GM21447 (cell line): ENCODE measurements around the gene PCDHGB6.
"Not testable (repeated sequence)": the region's sequence is repeated elsewhere in the genome, so short reads cannot be mapped to it uniquely, and the experiment has no call there.

ENCODE experiments used
- ATAC-seq: cut with Tn5 transposase; IDR thresholded peaks from one replicate; pipeline ENCODE4 v1.9.1; 2021; ENCODE audit not compliant: unreplicated experiment

Gene PCDHGB6

DNA sequence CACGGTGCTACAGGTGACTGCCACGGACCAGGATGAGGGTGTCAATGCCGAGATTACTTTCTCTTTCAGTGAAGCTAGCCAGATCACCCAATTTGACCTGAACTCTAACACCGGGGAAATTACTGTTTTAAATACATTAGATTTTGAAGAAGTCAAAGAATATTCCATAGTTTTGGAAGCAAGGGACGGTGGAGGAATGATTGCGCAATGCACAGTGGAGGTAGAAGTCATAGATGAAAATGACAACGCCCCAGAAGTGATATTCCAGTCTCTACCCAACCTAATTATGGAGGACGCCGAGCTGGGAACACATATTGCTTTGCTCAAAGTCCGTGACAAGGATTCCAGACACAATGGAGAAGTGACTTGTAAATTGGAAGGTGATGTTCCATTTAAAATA, 19.2 kb upstream of the PCDHGB6 start:
- no peak for ATAC-seq

- ATAC-seq: no peak
Observed at GRCh38 chr5:141389153-141390042, 18.4 kb upstream of the PCDHGB6 start.

GRCh38 chr5:141392429-141393198, 15.2 kb upstream of the PCDHGB6 start, which contains the start of gene PCDHGA8:
Gene PCDHGA8, plus strand, starts transcription at chr5:141392633. Its CDS starts 181 bp downstream, at chr5:141392814.
- ATAC-seq: no peak

DNA sequence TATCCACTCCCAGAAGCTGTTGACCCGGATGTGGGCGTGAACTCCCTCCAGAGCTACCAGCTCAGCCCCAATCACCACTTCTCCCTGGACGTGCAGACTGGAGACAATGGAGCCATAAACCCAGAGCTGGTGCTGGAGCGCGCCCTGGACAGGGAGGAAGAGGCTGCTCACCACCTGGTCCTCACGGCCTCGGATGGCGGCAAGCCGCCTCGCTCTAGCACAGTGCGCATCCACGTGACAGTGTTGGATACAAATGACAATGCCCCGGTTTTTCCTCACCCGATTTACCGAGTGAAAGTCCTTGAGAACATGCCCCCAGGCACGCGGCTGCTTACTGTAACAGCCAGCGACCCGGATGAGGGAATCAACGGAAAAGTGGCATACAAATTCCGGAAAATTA, 14.6 kb upstream of the PCDHGB6 start:
- no peak for ATAC-seq

DNA sequence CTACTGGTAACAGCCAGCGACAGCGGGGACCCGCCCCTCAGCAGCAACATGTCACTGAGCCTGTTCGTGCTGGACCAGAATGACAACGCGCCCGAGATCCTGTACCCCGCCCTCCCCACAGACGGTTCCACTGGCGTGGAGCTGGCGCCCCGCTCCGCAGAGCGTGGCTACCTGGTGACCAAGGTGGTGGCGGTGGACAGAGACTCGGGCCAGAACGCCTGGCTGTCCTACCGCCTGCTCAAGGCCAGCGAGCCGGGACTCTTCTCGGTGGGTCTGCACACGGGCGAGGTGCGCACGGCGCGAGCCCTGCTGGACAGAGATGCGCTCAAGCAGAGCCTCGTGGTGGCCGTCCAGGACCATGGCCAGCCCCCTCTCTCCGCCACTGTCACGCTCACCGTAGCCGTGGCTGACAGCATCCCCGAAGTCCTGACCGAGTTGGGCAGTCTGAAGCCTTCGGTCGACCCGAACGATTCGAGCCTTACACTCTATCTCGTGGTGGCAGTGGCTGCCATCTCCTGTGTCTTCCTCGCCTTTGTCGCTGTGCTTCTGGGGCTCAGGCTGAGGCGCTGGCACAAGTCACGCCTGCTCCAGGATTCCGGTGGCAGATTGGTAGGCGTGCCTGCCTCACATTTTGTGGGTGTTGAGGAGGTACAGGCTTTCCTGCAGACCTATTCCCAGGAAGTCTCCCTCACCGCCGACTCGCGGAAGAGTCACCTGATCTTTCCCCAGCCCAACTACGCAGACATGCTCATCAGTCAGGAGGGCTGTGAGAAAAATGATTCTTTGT, 13.2 kb upstream of the PCDHGB6 start:
- not testable (repeated sequence) for ATAC-seq

GRCh38 chr5:141397756-141398551, 9.9 kb upstream of the PCDHGB6 start, which contains the start of gene PCDHGB5:
Gene PCDHGB5, plus strand, starts transcription at chr5:141397947. Its CDS starts 181 bp downstream, at chr5:141398128.
- ATAC-seq: peak; percentile 73

DNA sequence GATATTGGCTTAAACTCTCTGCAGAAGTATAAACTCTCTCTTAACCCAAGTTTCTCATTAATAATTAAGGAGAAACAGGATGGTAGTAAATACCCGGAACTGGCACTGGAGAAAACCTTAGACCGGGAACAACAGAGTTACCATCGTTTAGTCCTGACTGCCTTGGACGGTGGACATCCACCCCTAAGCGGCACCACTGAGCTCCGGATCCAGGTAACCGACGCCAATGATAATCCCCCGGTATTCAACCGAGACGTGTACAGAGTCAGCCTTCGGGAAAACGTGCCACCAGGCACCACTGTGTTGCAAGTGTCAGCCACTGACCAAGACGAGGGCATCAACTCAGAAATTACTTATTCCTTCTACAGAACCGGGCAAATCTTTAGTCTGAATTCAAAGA, 9.2 kb upstream of the PCDHGB6 start:
- ATAC-seq: no peak

GRCh38 chr5:141399555-141400258, 8.1 kb upstream of the PCDHGB6 start:
- ATAC-seq: no peak

DNA sequence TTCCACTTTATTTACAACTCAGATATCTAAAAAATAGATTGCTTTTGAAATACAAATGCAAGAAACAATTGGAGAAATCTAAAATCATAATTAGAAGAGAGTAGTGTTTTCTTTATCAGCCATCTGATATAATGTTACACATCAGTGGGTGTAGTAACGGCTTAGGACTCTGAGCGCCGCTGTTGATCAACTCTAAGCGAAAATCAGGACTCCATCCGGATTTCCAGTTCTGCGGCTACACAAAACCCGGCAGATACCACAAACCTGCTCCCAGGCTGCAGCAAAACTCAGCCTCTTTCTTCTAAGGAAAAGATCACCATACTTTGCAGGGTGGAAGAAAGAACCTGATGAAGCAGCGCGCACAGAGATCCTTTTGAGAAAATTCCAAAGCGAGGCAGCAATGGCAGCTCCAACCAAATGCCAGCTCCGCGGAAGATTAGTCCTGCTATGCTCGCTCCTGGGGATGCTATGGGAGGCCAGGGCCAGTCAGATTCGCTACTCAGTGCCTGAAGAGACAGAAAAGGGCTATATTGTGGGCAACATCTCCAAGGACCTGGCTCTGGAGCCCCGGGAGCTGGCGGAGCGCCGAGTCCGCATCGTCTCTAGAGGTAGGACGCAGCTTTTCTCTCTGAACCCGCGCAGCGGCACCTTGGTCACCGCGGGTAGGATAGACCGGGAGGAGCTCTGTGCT, 5.1 kb upstream of the PCDHGB6 start, which contains the start of gene PCDHGA9:
Gene PCDHGA9 (plus strand): TSS at position 226 of the 691 bp plus-strand sequence. CDS start 175 bp downstream, at position 401.
- ATAC-seq: no peak

- no peak for ATAC-seq
Observed at GRCh38 chr5:141403387-141403786, 4.4 kb upstream of the PCDHGB6 start.

- ATAC-seq: no peak
Observed at GRCh38 chr5:141409598-141410306, 1.9 kb downstream of the PCDHGB6 start.

DNA sequence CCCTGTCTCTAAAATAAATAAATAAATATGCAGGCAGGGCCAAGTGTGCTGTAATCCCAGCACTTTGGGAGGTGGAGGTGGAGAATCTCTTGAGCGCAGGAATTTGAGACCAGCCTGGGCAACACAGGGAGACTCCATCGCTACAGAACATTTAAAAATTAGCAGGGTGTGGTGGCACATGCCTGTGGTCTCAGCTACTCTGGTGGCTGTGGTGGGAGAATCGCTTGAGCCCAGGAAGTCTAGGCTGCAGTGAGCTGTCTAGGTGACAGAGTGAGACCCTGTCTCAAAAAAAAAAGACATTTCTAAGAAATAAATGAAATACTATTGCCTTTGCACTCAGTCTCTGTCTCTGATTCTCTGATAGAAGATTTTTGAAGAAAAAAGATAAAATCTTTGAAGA, 3.8 kb downstream of the PCDHGB6 start:
- ATAC-seq: no peak

GRCh38 chr5:141412854-141413539, 5.2 kb downstream of the PCDHGB6 start, which contains the start of gene PCDHGA10:
Gene PCDHGA10, plus strand, starts transcription at chr5:141412987. Its CDS starts 189 bp downstream, at chr5:141413176.
- ATAC-seq: peak; percentile 70

- ATAC-seq: no peak
Observed at GRCh38 chr5:141413540-141414069, 5.8 kb downstream of the PCDHGB6 start.

- not testable (repeated sequence) for ATAC-seq
Observed at GRCh38 chr5:141414548-141415274, 6.9 kb downstream of the PCDHGB6 start.

- not testable (repeated sequence) for ATAC-seq
Observed at GRCh38 chr5:141415275-141415618, 7.4 kb downstream of the PCDHGB6 start.
